ENCODE data around the gene CALM3.

The CALM3 gene

DNA sequence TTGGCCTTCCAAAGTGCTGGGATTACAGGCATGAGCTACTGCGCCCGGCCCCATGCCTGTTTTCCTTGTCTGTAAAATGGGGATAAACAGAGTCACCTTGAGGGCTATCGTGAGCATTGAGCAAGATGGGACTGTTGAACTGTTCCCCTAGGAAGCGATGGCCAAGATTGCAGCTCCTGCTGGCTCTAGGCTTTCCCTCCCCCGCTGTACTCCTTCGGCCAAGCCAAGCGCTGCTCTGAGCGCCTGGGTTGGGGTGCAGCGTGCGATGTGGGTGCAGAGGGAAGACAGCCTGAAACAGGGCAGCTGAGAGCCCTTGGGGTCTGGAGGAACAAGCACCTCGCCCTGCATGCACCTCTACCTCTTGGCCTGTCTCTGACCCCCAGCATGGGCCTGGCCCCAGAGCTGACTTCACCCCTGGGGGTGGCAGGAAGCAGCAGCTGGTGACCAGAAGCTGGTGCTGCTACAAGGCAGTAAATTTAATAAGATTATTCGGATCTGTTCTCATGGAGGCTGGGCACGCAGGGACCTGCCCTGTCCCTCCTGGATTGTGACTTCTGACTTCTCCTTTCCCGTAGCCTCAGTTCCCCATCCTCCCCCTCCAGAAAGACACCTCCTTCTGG is 29.6 kb downstream of the CALM3 start:
- TF ChIP-seq CTCF (IDR thresholded peaks at IDR 0.05; ENCODE audit: extremely low read depth, missing control alignments) = no peak
- DNase-seq (ENCODE audit: low spot score) = no peak

DNA sequence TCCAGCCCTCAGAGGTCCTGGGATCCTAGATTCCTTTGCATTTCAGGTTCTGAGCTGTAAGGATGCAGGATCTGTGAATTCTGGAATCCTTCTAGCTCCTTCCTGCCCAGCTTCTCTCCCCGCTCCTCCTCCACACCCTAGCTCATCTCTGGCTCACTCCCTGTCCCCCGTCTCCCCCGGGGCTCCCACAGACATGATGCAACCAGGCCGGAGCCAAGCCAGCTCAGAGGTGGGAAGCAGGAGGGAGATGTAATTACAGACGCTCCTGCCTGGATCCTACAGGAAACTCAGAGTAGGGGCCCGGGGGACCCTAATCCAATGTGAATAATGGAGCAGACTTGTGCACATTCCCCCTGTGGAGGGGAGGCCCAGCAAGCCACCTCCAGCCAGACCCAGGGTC is 30.4 kb downstream of the CALM3 start:
- DNase-seq (ENCODE audit: low spot score) = no peak
- no peak for TF ChIP-seq CTCF (IDR thresholded peaks at IDR 0.05; ENCODE audit: extremely low read depth, missing control alignments)

GRCh38 chr19:46633130-46633529 is 32.0 kb downstream of the CALM3 start:
- no peak for TF ChIP-seq CTCF (IDR thresholded peaks at IDR 0.05; ENCODE audit: extremely low read depth, missing control alignments)
- DNase-seq (ENCODE audit: low spot score) = no peak

DNA sequence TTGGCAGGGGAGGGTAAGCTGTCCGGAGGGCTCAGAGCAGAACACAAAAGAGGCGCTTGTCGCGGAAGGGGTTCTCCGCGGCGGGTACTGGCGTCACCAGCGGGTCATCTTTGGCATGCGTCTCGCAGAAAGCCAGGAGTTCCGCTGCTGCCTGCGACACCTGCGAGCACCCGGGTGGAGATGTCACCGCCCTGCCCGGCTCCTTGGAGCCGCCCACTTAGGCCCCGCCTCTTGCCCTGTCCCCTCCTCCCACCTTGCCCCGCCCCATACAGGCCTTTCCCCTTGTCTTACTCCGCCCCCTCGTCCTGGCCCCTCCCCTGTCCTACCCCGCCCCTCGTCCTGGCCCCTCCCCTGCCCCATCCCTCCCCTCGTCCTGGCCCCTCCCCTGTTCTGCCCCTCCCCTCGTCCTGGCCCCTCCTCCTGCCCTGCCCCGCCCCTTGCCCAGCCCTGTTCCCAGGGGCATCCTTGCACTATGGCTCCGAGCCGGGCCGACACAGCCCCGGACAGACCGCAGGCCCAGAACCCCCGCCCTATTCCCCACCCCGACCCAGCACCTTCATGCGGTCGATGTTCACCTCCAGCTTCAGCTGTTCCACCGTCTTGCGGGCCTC is 33.0 kb downstream of the CALM3 start:
- TF ChIP-seq CTCF (IDR thresholded peaks at IDR 0.05; ENCODE audit: extremely low read depth, missing control alignments) = no peak
- DNase-seq (ENCODE audit: low spot score) = peak; percentile 95

GRCh38 chr19:46634656-46635218 is 33.6 kb downstream of the CALM3 start:
- no peak for TF ChIP-seq CTCF (IDR thresholded peaks at IDR 0.05; ENCODE audit: extremely low read depth, missing control alignments)
- no peak for DNase-seq (ENCODE audit: low spot score)

- no peak for DNase-seq (ENCODE audit: low spot score)
- no peak for TF ChIP-seq CTCF (IDR thresholded peaks at IDR 0.05; ENCODE audit: extremely low read depth, missing control alignments)
Measured at GRCh38 chr19:46635920-46636761, 35.0 kb downstream of the CALM3 start, which contains the start of gene GNG8. Gene GNG8 (minus strand): TSS chr19:46636202. CDS start chr19:46634682, 1,520 bp downstream.

- no peak for TF ChIP-seq CTCF (IDR thresholded peaks at IDR 0.05; ENCODE audit: extremely low read depth, missing control alignments)
- DNase-seq (ENCODE audit: low spot score) = no peak
Measured at GRCh38 chr19:46637224-46637623, 36.1 kb downstream of the CALM3 start.

Measured in GM20000 (cell line).